GM19372 (cell line): ENCODE data around the gene MR1.
"Not testable (repeated sequence)": the region's sequence is repeated elsewhere in the genome, so short reads cannot be mapped to it uniquely, and the experiment has no call there.

Experiments used
- ATAC-seq: cut with Tn5 transposase; IDR thresholded peaks from one replicate; pipeline ENCODE4 v1.9.1; 2021; ENCODE audit warnings: mild to moderate bottlenecking, low read depth, moderate library complexity; ENCODE audit not compliant: unreplicated experiment

The MR1 gene

GRCh38 chr1:181028196-181028595 is 5.6 kb upstream of the MR1 start:
- no peak for ATAC-seq

GRCh38 chr1:181028615-181029014 is 5.2 kb upstream of the MR1 start:
- ATAC-seq, result no peak

GRCh38 chr1:181032535-181032934 is 1.2 kb upstream of the MR1 start:
- no peak for ATAC-seq

GRCh38 chr1:181033128-181033798 is 520 bp upstream of the MR1 start:
- peak; percentile 22 for ATAC-seq

- not testable (repeated sequence) for ATAC-seq
These were observed 1.4 kb downstream of the MR1 start for GRCh38 chr1:181035210-181035609.

- no peak for ATAC-seq
These were observed 2.5 kb downstream of the MR1 start for GRCh38 chr1:181036107-181036836.

- ATAC-seq, result no peak
These were observed 3.6 kb downstream of the MR1 start for GRCh38 chr1:181037386-181037785.

- ATAC-seq, result no peak
These were observed 4.7 kb downstream of the MR1 start for GRCh38 chr1:181038399-181038873.

GRCh38 chr1:181040284-181040865 is 6.6 kb downstream of the MR1 start:
- no peak for ATAC-seq

GRCh38 chr1:181043025-181043888 is 9.5 kb downstream of the MR1 start:
- no peak for ATAC-seq

- peak; percentile 89 for ATAC-seq
These were observed 10.7 kb downstream of the MR1 start for GRCh38 chr1:181044449-181044966.

- not testable (repeated sequence) for ATAC-seq
These were observed 12.2 kb downstream of the MR1 start for GRCh38 chr1:181045946-181046345.

- ATAC-seq, result no peak
These were observed 15.6 kb downstream of the MR1 start for GRCh38 chr1:181049378-181049777.

GRCh38 chr1:181050922-181051321 is 17.1 kb downstream of the MR1 start:
- ATAC-seq, result no peak

- no peak for ATAC-seq
These were observed 22.8 kb downstream of the MR1 start for GRCh38 chr1:181056560-181056959.

- no peak for ATAC-seq
These were observed 23.3 kb downstream of the MR1 start for GRCh38 chr1:181057079-181057478.

- ATAC-seq, result no peak
These were observed 25.7 kb downstream of the MR1 start for GRCh38 chr1:181059435-181059834.

GRCh38 chr1:181060066-181060465 is 26.3 kb downstream of the MR1 start:
- no peak for ATAC-seq

- ATAC-seq, result not testable (repeated sequence)
These were observed 27.2 kb downstream of the MR1 start for GRCh38 chr1:181060947-181061346.

GRCh38 chr1:181061487-181061886 is 27.7 kb downstream of the MR1 start:
- ATAC-seq, result no peak
